ENCODE results near the gene PNLIPRP2. TPM values are rescaled to one million over a fixed set of nuclear protein-coding genes. Genes with fewer than 3 reads are reported as not detected.

The PNLIPRP2 gene
- total RNA-seq, 1 experiment from 2014 or later: not detected

DNA sequence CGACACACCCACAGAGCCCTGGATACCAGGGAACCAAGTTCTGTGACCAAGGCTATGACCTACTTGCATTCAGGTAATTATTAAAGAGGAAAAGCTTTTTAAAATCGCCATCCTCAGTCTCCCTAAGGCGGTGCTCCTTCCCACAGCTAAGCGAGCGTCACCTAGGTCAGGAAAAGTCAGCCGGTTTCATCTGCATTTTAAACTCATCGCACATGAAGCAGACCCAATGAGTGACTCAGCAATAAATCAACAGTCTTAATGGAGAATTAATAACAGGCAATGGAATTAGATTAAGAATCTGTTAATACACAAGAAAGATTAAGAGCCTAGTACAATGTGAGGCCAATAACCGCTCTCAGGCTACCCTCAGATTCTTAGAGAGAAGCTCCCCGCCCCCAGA, 62.4 kb downstream of the PNLIPRP2 start:
- no peak for DNase-seq (ENCODE audit: low read depth)

DNA sequence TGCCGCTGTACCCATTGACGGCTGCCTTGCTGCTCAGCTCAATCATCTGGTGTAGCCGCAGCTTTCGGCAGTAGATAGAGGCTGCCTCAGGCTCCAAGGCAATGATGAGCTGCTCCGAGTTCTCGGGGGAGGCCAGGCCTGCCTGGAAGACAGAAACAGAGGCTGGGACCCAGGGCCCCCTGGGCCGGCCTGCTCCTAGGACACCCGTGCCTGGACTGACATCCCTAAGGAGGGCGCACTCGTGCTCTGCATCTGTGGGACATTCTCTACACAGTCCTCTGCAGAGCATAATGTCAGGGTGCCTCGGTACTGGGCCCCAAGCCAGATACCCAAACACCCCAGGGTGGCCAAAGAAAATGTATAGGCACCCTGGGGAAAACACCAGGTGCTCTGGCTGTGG, 63.1 kb downstream of the PNLIPRP2 start:
- DNase-seq (ENCODE audit: low read depth): no peak

DNA sequence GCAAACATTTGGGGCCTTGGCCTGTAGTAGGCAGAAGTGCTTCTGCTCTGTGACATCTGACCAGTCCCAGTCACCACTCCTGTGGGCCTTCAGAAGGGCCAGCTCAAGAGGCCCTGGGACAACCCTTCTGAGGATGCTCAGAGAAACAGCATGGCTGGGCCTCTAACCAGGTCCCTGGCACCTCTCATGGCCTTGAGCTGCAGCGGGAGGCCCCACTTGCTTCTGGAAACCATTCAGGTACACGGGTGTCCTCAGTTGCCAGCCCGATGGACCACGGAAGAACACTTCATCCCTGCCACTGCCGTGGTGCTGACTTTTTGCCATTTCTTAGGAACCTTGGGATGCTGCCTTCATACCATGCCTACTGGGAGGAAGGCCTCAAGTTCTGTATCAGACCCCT, 64.0 kb downstream of the PNLIPRP2 start:
- no peak for DNase-seq (ENCODE audit: low read depth)

DNA sequence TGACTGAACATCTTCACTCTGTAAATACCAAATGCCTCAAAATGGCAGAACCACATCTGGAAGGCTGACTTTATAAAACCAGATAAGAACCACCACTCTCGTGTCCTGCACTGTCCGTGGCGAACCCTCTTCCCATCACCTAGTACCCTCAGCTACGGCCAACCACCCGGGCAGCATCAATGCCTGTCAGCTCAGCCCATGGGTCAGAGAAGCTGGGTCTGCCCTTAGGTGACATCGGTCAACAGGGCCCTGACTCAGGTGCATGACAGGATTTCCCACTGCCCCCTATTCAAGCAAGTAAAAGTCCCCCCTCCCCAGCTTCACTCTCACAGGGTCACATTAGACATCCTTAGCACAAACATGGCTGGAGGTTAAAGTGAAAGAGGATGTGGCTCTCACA, 65.1 kb downstream of the PNLIPRP2 start:
- no peak for DNase-seq (ENCODE audit: low read depth)

DNA sequence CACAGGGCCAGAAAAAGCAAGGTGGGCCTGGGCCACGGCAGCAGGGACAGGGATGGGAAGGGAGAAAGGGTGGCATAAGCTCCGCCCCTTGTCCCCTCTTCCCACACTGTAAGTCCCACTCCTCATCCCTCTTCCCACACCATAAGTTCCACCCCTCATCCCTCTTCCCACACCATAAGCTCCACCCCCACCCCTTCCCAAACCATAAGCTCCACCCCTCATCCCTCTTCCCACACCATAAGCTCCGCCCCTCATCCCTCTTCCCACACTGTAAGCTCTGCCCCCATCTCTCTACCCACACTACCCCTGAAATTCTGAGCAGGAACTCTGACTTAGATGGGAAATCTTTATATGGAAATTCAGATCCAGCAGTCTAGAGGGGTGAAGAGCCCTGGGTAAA, 65.9 kb downstream of the PNLIPRP2 start:
- no peak for DNase-seq (ENCODE audit: low read depth)

DNA sequence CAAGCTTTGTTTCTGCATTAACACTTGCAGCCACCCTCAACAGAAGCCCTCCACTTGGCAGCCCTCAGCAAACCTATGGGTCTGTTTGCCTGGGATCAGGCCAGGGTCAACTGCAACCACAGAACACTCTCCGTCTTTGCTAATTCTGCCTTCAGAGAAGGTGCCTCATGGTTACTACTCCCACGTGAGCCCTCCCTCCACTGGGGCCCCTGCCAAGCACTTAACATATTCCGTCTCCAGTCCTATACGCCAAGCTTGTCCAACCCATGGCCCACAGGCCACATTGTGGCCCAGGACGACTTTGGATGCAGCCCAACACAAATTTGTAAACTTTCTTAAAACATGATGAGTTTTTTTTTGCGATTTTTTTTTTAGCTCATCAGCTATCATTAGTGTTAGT, 66.9 kb downstream of the PNLIPRP2 start:
- no peak for DNase-seq (ENCODE audit: low read depth)

DNA sequence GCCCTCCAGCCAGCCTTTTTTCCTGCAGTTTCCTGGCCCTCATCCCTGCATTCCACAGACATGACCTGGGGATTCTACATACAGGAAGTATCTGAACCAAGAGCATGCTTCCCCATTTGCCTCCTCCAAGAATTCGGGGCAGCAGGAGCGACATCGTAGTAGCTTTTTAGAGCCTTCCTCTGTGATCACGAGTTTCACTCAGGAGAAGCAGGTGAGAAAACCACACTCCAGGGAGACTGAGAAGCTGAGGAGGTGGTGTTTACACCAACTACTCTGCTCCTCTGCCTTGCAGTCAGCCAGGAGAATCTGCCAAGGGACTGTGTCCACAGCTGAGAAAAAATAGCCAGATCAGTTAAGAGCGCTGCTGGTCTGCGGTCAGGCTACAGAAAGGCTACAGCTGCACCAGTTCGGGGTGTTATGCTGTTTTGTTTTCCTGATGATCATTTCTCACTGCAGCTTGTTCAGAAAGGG, 67.5 kb downstream of the PNLIPRP2 start:
- peak; percentile 56 for DNase-seq (ENCODE audit: low read depth)

DNA sequence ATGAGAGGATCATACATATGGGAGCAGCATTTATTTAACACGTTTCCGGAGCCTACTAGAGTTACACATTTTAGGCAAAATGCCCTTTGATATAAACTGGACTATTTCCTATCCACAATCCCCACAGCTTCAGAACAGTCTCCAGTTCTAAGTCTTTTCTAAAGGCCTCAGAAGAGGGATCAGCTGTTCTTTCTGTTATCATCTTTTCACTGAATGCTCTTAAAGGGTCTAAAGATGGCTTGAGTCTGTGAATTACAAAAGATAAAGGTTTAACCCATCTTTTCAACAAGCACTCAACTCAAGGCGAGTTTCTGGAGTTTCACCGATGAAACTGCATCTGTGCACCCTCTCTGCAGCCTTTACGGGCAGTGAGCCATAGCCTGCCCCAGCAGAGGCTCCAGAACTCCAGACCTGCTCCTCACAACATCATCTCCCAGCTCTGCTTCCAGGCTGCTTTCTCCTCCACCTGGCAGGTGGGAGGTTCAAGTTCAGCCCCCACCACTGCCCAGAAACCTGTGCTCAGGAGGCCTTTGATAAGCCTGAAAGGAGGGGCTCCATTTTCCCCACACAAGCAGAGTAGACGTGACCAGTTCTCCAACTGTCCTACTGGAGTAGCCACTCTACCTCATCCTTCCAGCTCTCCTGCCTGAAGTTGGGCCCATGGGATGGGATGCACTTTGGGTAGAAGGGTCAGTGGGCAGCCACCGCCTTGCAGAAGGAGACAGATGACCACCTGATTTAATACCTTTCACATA, 68.2 kb downstream of the PNLIPRP2 start:
- DNase-seq (ENCODE audit: low read depth): no peak

DNA sequence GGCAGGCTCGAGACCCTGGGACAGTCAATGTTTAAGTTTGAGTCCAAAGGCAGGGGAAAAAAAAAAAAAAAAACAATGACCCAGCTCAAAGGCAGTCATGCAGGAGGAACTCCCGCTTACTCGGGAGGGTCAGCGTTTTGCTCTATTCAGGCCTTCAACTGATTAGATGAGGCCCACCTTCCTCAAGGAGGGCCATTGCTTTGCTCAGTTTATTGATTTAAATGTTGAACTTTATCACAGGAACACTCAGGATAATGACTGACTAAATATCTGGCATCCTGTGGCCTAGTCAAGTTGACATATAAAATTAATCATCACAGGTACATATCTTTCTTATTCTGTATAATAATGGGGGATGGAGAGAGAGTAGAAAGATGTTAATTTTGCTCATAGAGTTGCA, 69.0 kb downstream of the PNLIPRP2 start:
- DNase-seq (ENCODE audit: low read depth): no peak

DNA sequence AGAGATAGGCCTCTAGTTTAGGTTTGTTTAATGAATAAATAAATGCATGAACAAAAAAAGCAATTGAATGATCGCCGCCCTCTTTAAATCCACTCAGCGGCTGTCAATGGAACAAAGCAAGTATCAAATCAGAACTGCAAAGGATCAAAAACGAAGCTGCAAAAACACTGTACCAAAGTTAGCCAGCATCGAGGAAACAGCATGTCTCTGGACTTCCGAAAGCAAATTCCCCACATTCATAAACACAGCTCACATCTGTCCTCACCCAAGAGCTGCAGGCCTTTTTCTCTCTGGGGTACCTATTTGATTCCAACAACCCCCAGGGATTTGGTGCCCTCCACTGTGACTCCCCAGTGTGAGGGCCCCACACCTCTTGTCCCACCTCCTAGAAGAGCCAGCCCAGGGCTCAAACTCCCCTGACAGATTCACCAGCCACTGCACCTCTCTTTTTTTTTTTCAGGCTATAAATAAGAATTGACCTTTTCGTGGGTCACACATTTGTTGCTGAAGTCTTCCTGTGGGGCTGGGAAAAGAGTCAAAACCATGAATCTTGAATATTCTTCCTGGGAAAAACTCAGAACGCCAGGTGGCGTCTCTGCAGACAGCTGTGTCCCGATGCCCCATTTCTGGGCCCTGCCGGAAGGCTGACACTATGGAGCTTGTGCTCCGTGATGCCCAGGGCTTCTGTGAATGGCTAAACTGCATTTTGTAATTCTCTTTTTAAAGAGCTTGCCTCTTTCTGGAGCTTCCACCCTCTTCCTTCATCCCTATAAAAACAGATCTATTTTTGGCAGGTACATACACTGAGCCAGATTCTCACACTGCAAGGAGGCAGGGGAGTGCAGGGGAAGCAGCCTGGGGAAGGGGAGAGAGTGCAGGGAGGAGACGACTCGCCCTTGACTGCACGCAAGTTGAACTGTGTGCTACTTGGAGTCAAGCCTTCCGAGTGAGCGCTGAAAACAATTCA, 69.9 kb downstream of the PNLIPRP2 start:
- no peak for DNase-seq (ENCODE audit: low read depth)

DNA sequence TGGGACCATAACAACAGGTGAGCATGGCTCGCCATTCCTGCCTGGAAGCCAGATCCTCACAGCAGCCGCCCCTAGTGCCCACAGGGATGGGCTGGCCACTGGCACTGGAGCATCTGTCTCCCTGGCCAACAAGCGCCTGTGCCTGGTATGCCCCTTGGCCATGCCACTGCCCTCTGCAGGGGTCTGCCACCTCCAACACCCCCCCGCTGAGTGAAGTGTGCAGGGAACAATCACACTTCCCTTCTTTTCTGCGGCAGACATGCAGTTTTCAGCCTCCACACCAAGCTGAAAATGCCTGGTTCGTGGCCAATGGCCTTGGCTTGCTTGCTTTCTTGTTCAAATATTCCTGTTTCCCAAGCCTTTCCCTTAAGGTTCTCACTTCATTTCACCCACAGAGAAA, 70.9 kb downstream of the PNLIPRP2 start:
- no peak for DNase-seq (ENCODE audit: low read depth)

DNA sequence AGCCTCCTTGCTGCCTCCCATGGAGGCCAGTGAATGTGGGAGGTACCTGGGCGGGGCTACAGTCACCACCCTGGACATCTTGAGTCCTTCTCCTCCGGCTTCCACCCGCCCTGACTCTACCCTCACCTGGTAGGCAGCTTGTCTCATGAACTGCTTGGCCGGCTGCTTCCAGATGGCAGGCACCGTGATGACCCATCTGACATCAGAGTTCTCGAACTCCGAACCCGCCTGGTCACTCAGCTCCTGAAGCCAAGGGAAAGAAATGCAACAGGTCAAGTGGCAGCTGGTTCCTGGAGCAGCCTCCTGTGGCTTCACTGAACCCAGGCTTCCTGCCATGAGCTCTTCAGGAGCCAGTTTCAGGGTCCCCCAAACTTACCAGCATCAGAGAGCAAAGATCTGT, 71.5 kb downstream of the PNLIPRP2 start:
- no peak for DNase-seq (ENCODE audit: low read depth)

DNA sequence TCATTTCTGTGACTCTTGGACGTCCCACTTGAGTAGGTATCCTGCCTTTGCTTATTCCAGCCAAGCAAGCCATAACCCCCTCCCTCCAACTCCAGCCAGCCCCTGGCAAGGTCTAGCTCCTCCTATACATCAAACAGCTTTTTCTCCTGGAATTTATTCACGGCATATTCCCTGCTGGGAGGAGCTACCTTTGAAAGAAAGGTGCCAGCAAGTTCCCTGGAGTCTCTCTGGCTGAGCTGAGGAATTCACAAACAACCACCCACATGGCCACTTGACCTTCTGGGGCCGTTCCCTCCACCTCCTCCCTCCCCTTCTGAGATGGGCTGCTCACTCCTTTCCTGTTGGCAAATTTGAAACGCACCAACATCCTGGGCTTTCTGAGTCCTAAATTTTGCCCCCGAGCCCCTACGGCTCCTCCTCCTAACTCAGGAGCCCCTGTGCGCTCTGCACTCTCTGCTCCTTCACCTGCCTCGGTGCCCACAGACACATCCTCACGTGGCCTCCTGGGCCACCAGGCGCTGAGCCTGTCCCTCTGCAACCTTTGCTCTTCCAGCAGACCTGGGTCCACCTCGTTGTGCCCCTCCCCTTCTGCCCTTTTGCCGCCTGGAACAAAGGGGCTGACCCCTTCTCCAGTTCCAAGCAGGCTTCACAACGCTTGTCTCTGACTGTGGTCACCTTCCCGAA, 73.6 kb downstream of the PNLIPRP2 start:
- no peak for DNase-seq (ENCODE audit: low read depth)

Other genes with a start within 250 kb of the PNLIPRP2 start
- 0.17 TPM in 1 of 2 replicates, not detected in the other for gene PNLIPRP3, start 193.1 kb upstream of the PNLIPRP2 start, total RNA-seq (2014; rRNA removed; shearing (Covaris generic))
- not detected in 2 replicates for gene PNLIP, start 75.0 kb upstream of the PNLIPRP2 start, total RNA-seq (2014; rRNA removed; shearing (Covaris generic))
- gene PNLIPRP1, start 30.0 kb upstream of the PNLIPRP2 start, total RNA-seq (2014; rRNA removed; shearing (Covaris generic)): not detected in 2 replicates
- 4.9 and 11.0 TPM in 2 replicates for gene HSPA12A, start 121.6 kb downstream of the PNLIPRP2 start, total RNA-seq (2014; rRNA removed; shearing (Covaris generic))
- under 0.01 and 0.80 TPM in 2 replicates for gene ENO4, start 228.5 kb downstream of the PNLIPRP2 start, total RNA-seq (2014; rRNA removed; shearing (Covaris generic))